ENCODE data around the gene PIGU. TPM values are rescaled to one million over a fixed set of nuclear protein-coding genes. Genes with fewer than 3 reads are reported as not detected.

PIGU gene
- total and polyA plus RNA-seq, 2 experiments from 2014 or later = 21.2 to 21.6 TPM

DNA sequence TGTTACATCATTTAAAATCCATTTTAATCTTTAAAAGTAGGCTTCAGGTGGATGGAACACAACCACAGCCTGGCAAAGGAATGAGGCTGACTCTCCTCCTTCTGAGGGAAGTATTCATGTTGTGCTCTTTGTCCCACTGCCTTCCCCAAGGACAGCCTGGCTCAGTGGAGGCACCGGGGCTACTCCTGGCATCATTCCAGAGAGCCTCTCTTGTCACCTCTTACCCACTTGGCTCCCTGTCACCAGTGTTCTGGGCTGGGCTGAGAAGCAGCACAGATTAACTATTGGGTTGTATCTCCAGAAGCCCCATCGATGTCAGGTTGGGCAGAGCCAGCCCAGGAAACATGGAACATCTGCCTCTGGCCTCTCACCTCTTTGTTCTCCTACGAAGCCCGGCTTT lies 16.5 kb upstream of the PIGU start:
- no peaks in the 10 kb centered on the region for H3K27me3 ChIP-seq (replicated peaks; ENCODE audit: insufficient read depth)
- in situ Hi-C loops (cut with MboI) = no loop called here
- H3K9me2 ChIP-seq (ENCODE audit: insufficient read depth) = no peaks in the 10 kb centered on the region
- no peak overlapping the region for H2AFZ ChIP-seq
- 55 to 60% methylated on average over 4 of the region's 4 CpGs for WGBS, 2 experiments (ENCODE audit: low coverage in 1 of 2, low lambda C conversion rate in 2 of 2, missing lambda C conversion rate in 2 of 2)
- H3K4me3 ChIP-seq = no peak overlapping the region
- no peaks in the 10 kb centered on the region for H4K20me1 ChIP-seq (ENCODE audit: insufficient read depth)
- H3K36me3 ChIP-seq (ENCODE audit: low read depth) = no peaks in the 10 kb centered on the region
- no peak for DNase-seq
- H3K27ac ChIP-seq = no peak overlapping the region
- no peaks in the 10 kb centered on the region for H3K9me3 ChIP-seq (ENCODE audit: low read depth)
- no peaks in the 10 kb centered on the region for H3K79me2 ChIP-seq (ENCODE audit: insufficient read depth)
- TF ChIP-seq EZH2 (IDR thresholded peaks at IDR 0.05; ENCODE audit: insufficient read depth, poor library complexity, severe bottlenecking) (no peak), EZH2phosphoT487 (IDR thresholded peaks at IDR 0.05; ENCODE audit: insufficient read depth, low read depth) (no peak)
- no peak overlapping the region for H3K9ac ChIP-seq
- no peaks in the 10 kb centered on the region for H3K4me1 ChIP-seq (ENCODE audit: insufficient read depth)
- no peak overlapping the region for H3K4me2 ChIP-seq (ENCODE audit: unreplicated experiment)
- no peaks in the 10 kb centered on the region for H3F3A ChIP-seq (ENCODE audit: insufficient read depth)

- 52 to 54% methylated on average over 3 of the region's 3 CpGs for WGBS, 2 experiments (ENCODE audit: low coverage in 1 of 2, low lambda C conversion rate in 2 of 2, missing lambda C conversion rate in 2 of 2)
- in situ Hi-C loops (cut with MboI) = no loop called here
- H3F3A ChIP-seq (ENCODE audit: insufficient read depth) = no peaks in the 10 kb centered on the region
- no peak overlapping the region for H3K4me3 ChIP-seq
- H3K9ac ChIP-seq = no peak overlapping the region
- H3K27ac ChIP-seq = no peak overlapping the region
- no peaks in the 10 kb centered on the region for H3K4me1 ChIP-seq (ENCODE audit: insufficient read depth)
- H3K9me3 ChIP-seq (ENCODE audit: low read depth) = no peaks in the 10 kb centered on the region
- DNase-seq = no peak
- TF ChIP-seq EZH2 (IDR thresholded peaks at IDR 0.05; ENCODE audit: insufficient read depth, poor library complexity, severe bottlenecking) (no peak), EZH2phosphoT487 (IDR thresholded peaks at IDR 0.05; ENCODE audit: insufficient read depth, low read depth) (no peak)
- H3K9me2 ChIP-seq (ENCODE audit: insufficient read depth) = no peaks in the 10 kb centered on the region
- H3K79me2 ChIP-seq (ENCODE audit: insufficient read depth) = no peaks in the 10 kb centered on the region
- H3K36me3 ChIP-seq (ENCODE audit: low read depth) = no peaks in the 10 kb centered on the region
- no peak overlapping the region for H3K4me2 ChIP-seq (ENCODE audit: unreplicated experiment)
- no peak overlapping the region for H2AFZ ChIP-seq
- no peaks in the 10 kb centered on the region for H3K27me3 ChIP-seq (replicated peaks; ENCODE audit: insufficient read depth)
- no peaks in the 10 kb centered on the region for H4K20me1 ChIP-seq (ENCODE audit: insufficient read depth)
These were observed 14.9 kb upstream of the PIGU start for GRCh38 chr20:34691838-34692237.

DNA sequence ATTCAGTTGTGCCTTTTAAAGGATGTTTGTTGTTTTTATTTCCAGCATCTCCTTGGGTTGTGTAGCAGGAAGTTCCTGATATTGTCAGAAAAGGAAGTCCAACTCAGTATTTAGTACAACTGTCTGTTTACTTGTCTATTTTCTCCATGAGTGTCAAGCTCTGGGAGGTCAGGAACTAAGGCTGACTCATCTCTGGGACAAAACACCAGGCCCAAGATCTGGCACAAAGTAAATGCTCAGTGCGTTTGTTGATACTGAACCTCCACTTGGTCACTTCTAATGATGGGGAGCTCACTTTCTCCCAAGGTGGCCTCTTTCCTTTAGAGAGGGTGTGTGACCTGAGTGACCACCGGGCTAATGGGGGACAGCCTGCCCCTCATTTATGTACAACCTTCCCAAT lies 12.6 kb upstream of the PIGU start:
- no peak for TF ChIP-seq EZH2 (IDR thresholded peaks at IDR 0.05; ENCODE audit: insufficient read depth, poor library complexity, severe bottlenecking)
- no peaks in the 10 kb centered on the region for H3K36me3 ChIP-seq (ENCODE audit: low read depth)
- peak; percentile 25 for DNase-seq
- in situ Hi-C loops (cut with MboI) = no loop called here
- no peaks in the 10 kb centered on the region for H3K9me2 ChIP-seq (ENCODE audit: insufficient read depth)
- no peaks in the 10 kb centered on the region for H4K20me1 ChIP-seq (ENCODE audit: insufficient read depth)
- no peak overlapping the region for H2AFZ ChIP-seq
- 63 to 75% methylated on average over 2 of the region's 2 CpGs for WGBS, 2 experiments (ENCODE audit: low coverage in 1 of 2, low lambda C conversion rate in 2 of 2, missing lambda C conversion rate in 2 of 2)
- H3K27ac ChIP-seq = no peak overlapping the region
- H3K4me3 ChIP-seq = no peak overlapping the region
- H3K9me3 ChIP-seq (ENCODE audit: low read depth) = no peaks in the 10 kb centered on the region
- no peak overlapping the region for H3K4me2 ChIP-seq (ENCODE audit: unreplicated experiment)
- no peaks in the 10 kb centered on the region for H3F3A ChIP-seq (ENCODE audit: insufficient read depth)
- no peaks in the 10 kb centered on the region for H3K79me2 ChIP-seq (ENCODE audit: insufficient read depth)
- no peaks in the 10 kb centered on the region for H3K27me3 ChIP-seq (replicated peaks; ENCODE audit: insufficient read depth)
- no peak overlapping the region for H3K9ac ChIP-seq
- no peaks in the 10 kb centered on the region for H3K4me1 ChIP-seq (ENCODE audit: insufficient read depth)

DNA sequence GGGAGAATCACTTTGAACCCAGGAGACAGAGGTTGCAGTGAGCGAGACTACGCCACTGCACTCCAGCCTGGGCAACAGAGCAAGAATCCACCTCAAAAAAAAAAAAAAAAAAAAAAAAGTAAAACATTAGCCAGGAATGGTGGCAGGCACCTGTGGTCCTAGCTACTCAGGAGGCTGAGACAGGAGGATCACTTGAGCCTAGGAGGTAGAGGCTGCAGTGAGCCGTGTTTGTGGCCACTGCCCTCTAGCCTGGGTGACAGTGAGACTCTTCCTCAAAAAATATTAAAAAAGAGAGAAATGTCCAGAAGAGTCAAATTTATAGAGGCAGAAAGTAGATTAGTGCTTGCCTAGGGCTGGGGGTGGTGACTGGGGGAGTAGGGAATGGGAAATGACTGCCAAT lies 6.8 kb upstream of the PIGU start:
- Histone ChIP-seq H4K20me1 (ENCODE audit: insufficient read depth) (no peaks in the 10 kb centered on the region), H3K4me1 (ENCODE audit: insufficient read depth) (no peaks in the 10 kb centered on the region), H3K9me3 (ENCODE audit: low read depth) (no peaks in the 10 kb centered on the region), H3K9ac (no peak overlapping the region), H3K79me2 (ENCODE audit: insufficient read depth) (no peaks in the 10 kb centered on the region), H3K4me2 (ENCODE audit: unreplicated experiment) (no peak overlapping the region), H3K4me3 (no peak overlapping the region), H2AFZ (no peak overlapping the region), H3F3A (ENCODE audit: insufficient read depth) (no peaks in the 10 kb centered on the region), H3K36me3 (ENCODE audit: low read depth) (no peaks in the 10 kb centered on the region), H3K27me3 (replicated peaks; ENCODE audit: insufficient read depth) (no peaks in the 10 kb centered on the region), H3K27ac (no peak overlapping the region), H3K9me2 (ENCODE audit: insufficient read depth) (no peaks in the 10 kb centered on the region)
- in situ Hi-C loops (cut with MboI) = no loop called here
- TF ChIP-seq EZH2phosphoT487 (IDR thresholded peaks at IDR 0.05; ENCODE audit: insufficient read depth, low read depth) (no peak), EZH2 (IDR thresholded peaks at IDR 0.05; ENCODE audit: insufficient read depth, poor library complexity, severe bottlenecking) (no peak)
- 77 to 92% methylated on average over 3 of the region's 3 CpGs for WGBS, 2 experiments (ENCODE audit: low coverage in 1 of 2, low lambda C conversion rate in 2 of 2, missing lambda C conversion rate in 2 of 2)
- no peak for DNase-seq

- Histone ChIP-seq H3K27me3 (replicated peaks; ENCODE audit: insufficient read depth) (no peaks in the 10 kb centered on the region), H3K4me1 (ENCODE audit: insufficient read depth) (0 out of 2 replicates have a peak, but pooled peaks cover 3% of the 10 kb centered on the region), H2AFZ (no peak overlapping the region), H3F3A (ENCODE audit: insufficient read depth) (peaks cover 4% of the 10 kb centered on the region; the same call in 1 of the 2 replicates), H3K9me3 (ENCODE audit: low read depth) (no peaks in the 10 kb centered on the region), H3K36me3 (ENCODE audit: low read depth) (no peaks in the 10 kb centered on the region), H3K9ac (no peak overlapping the region), H3K9me2 (ENCODE audit: insufficient read depth) (no peaks in the 10 kb centered on the region), H4K20me1 (ENCODE audit: insufficient read depth) (no peaks in the 10 kb centered on the region), H3K4me2 (ENCODE audit: unreplicated experiment) (no peak overlapping the region), H3K27ac (no peak overlapping the region), H3K4me3 (no peak overlapping the region), H3K79me2 (ENCODE audit: insufficient read depth) (peaks cover 1% of the 10 kb centered on the region; the same call in 1 of the 2 replicates)
- DNase-seq = peak; percentile 29
- no peak for TF ChIP-seq EZH2phosphoT487 (IDR thresholded peaks at IDR 0.05; ENCODE audit: insufficient read depth, low read depth)
- no peak for TF ChIP-seq EZH2 (IDR thresholded peaks at IDR 0.05; ENCODE audit: insufficient read depth, poor library complexity, severe bottlenecking)
- in situ Hi-C loops (cut with MboI) = no loop called here
These were observed 3.8 kb upstream of the PIGU start for GRCh38 chr20:34680586-34681175.
